ENCODE results near the gene RFLNA. TPM values are rescaled to one million over a fixed set of nuclear protein-coding genes. Genes with fewer than 3 reads are reported as not detected.

The RFLNA gene
- total and polyA plus RNA-seq, 2 of the 13 experiments (the other 11 are each of a cell fraction or from before 2014, with no cell fraction given) = not detected

GRCh38 chr12:124307556-124307825, 12.6 kb downstream of the RFLNA start (continued):
- TF ChIP-seq ZNF430 (CRISPR knock-in tag; IDR thresholded peaks at IDR 0.05) = no peak

GRCh38 chr12:124308741-124309140, 13.8 kb downstream of the RFLNA start:
- ATAC-seq = no peak
- Histone ChIP-seq H3K36me3 (replicated peaks in 1 of 2; ENCODE audit: control insufficient read depth in 1 of 2, insufficient read depth in 2 of 2, low read length in 2 of 2) (no peaks in the 10 kb centered on the region), H3K27me3 (ENCODE audit: control insufficient read depth in 1 of 2, insufficient read depth in 2 of 2, low read length in 2 of 2) (peaks cover 2 to 29% of the 10 kb centered on the region in 2 experiments; a peak in 4 of 5 replicates), H3K27ac (ENCODE audit: extremely low read length, insufficient read depth, low read length) (no peak overlapping the region), H3K9ac (ENCODE audit: insufficient read depth, low read depth, low read length) (no peak overlapping the region), H4K20me1 (ENCODE audit: insufficient read depth, low read length) (no peaks in the 10 kb centered on the region), H3K79me2 (ENCODE audit: insufficient read depth, low read length) (no peaks in the 10 kb centered on the region), H3K4me1 (ENCODE audit: insufficient read depth, low read length) (no peaks in the 10 kb centered on the region), H3K9me3 (ENCODE audit: low read length) (no peaks in the 10 kb centered on the region), H2AFZ (ENCODE audit: low read length) (no peak overlapping the region), H3K4me2 (ENCODE audit: low read depth, low read length) (no peak overlapping the region), H3K4me3 (replicated peaks in 1 of 3; ENCODE audit: insufficient read depth in 1 of 3, low read depth in 2 of 3, low read length in 3 of 3) (no peak overlapping the region)
- 55% methylated on average over 4 of the region's 18 CpGs for WGBS (ENCODE audit: low lambda C conversion rate)
- no peak for FAIRE-seq
- in situ Hi-C loops (cut with HindIII; ENCODE audit: extremely low pct_ligation_motif_present, low pct_unique_long_range_greater_than_20kb) (no loop called here), intact Hi-C loops (cut with micrococcal nuclease; ENCODE audit: unreplicated experiment) (no loop called here)
- CTCF ChIA-PET (ENCODE audit: low intra/inter-chr PET ratio, low total read pairs) = no interaction called here
- POLR2A ChIA-PET = no interaction called here
- DNase-seq (ENCODE audit: low spot score) = no peak
- no TSS peak for BruUV-seq (replicated peaks)
- no peak for TF ChIP-seq GABPA (IDR thresholded peaks at IDR 0.05; ENCODE audit: low read depth, low read length)
- no peak for TF ChIP-seq GABPA (CRISPR knock-in tag; IDR thresholded peaks at IDR 0.05; ENCODE audit: low read depth)
- TF ChIP-seq ZNF333 (CRISPR knock-in tag; IDR thresholded peaks at IDR 0.05; ENCODE audit: borderline replicate concordance) = no peak
- no peak for TF ChIP-seq ZNF329 (CRISPR knock-in tag; IDR thresholded peaks at IDR 0.05; ENCODE audit: low read depth)
- TF ChIP-seq XRCC5 (optimal IDR thresholded peaks at IDR 0.05; ENCODE audit: low read length) = no peak
- no peak for TF ChIP-seq PAX8 (CRISPR knock-in tag; IDR thresholded peaks at IDR 0.05; ENCODE audit: borderline replicate concordance)

GRCh38 chr12:124309231-124309630, 14.3 kb downstream of the RFLNA start:
- POLR2A ChIA-PET = no interaction called here
- H3K27me3 ChIP-seq (ENCODE audit: control insufficient read depth in 1 of 2, insufficient read depth in 2 of 2, low read length in 2 of 2) = peaks cover 2 to 30% of the 10 kb centered on the region in 2 experiments; a peak in 4 of 5 replicates
- FAIRE-seq = no peak
- in situ Hi-C loops (cut with HindIII; ENCODE audit: extremely low pct_ligation_motif_present, low pct_unique_long_range_greater_than_20kb) = no loop called here
- H3K79me2 ChIP-seq (ENCODE audit: insufficient read depth, low read length) = no peaks in the 10 kb centered on the region
- H3K4me3 ChIP-seq (replicated peaks in 1 of 3; ENCODE audit: insufficient read depth in 1 of 3, low read depth in 2 of 3, low read length in 3 of 3) = no peak overlapping the region
- H3K27ac ChIP-seq (ENCODE audit: extremely low read length, insufficient read depth, low read length) = no peak overlapping the region
- H3K36me3 ChIP-seq (replicated peaks in 1 of 2; ENCODE audit: control insufficient read depth in 1 of 2, insufficient read depth in 2 of 2, low read length in 2 of 2) = no peaks in the 10 kb centered on the region
- CTCF ChIA-PET (ENCODE audit: low intra/inter-chr PET ratio, low total read pairs) = no interaction called here
- intact Hi-C loops (cut with micrococcal nuclease; ENCODE audit: unreplicated experiment) = no loop called here
- H3K4me1 ChIP-seq (ENCODE audit: insufficient read depth, low read length) = no peaks in the 10 kb centered on the region
- H3K4me2 ChIP-seq (ENCODE audit: low read depth, low read length) = no peak overlapping the region
- ATAC-seq = no peak
- H2AFZ ChIP-seq (ENCODE audit: low read length) = no peak overlapping the region
- no peaks in the 10 kb centered on the region for H4K20me1 ChIP-seq (ENCODE audit: insufficient read depth, low read length)
- DNase-seq (ENCODE audit: low spot score) = no peak
- H3K9ac ChIP-seq (ENCODE audit: insufficient read depth, low read depth, low read length) = no peak overlapping the region
- no TSS peak for BruUV-seq (replicated peaks)
- H3K9me3 ChIP-seq (ENCODE audit: low read length) = no peaks in the 10 kb centered on the region
- 84% methylated on average over 12 of the region's 16 CpGs for WGBS (ENCODE audit: low lambda C conversion rate)
- TF ChIP-seq SSRP1 (CRISPR knock-in tag; IDR thresholded peaks at IDR 0.05) (no peak), ZNF44 (CRISPR knock-in tag; IDR thresholded peaks at IDR 0.05) (no peak), NR1H2 (CRISPR knock-in tag; IDR thresholded peaks at IDR 0.05; ENCODE audit: borderline replicate concordance, low read depth) (no peak), ZNF574 (CRISPR knock-in tag; IDR thresholded peaks at IDR 0.05) (no peak), KDM1A (CRISPR knock-in tag; IDR thresholded peaks at IDR 0.05) (no peak), TBL1XR1 (IDR thresholded peaks at IDR 0.05; ENCODE audit: borderline replicate concordance, low read length, partially characterized antibody) (no peak), RELA (CRISPR knock-in tag; IDR thresholded peaks at IDR 0.05) (no peak), ZNF230 (CRISPR knock-in tag; IDR thresholded peaks at IDR 0.05) (no peak)
